ENCODE measurements around the gene ZBTB34.

Gene ZBTB34

DNA sequence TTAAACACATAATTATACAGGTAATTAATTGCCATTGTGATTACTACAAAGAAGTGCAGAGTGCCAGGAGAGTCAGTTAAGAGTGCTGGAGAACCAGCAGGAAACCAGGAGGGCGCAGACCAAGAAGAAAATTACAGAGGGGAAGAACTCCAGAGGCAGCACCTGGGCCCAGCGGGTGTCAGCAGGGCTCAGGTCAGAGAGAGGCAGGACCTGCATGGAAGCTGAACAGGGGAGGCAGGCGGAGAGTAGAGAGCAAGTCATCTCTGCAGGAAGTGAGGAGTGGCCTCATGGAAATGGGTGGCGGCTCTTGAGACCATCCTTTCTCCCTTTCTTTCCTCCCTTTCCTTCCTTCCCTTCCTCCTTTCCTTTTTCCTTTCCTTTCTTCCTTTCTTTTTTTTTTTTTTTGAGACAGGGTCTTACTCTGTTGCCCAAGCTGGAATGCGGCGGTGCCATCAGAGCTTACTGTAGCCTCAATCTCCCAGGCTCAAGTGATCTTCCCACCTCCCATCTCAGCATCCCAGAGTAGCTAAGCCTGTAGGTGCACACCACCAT, 4.0 kb upstream of the ZBTB34 start:
- no peak overlapping the region for H3K27ac ChIP-seq (ENCODE audit: low read depth in 2 of 2, low read length in 2 of 2)
- peaks cover 5 to 7% of the 10 kb centered on the region in 2 donors for H3K4me1 ChIP-seq (ENCODE audit: control insufficient read depth in 2 of 2, insufficient read depth in 2 of 2, low read length in 2 of 2)
- H3K4me3 ChIP-seq (ENCODE audit: low read length in 2 of 2): no peak overlapping the region
- no peaks in the 10 kb centered on the region for H3K9me3 ChIP-seq (ENCODE audit: control insufficient read depth in 2 of 2, low read length in 2 of 2)
- peaks cover 7% of the 10 kb centered on the region in 2 donors for H3K27me3 ChIP-seq (ENCODE audit: control insufficient read depth in 2 of 2, insufficient read depth in 2 of 2, low read length in 2 of 2)
- no peaks in the 10 kb centered on the region for H3K36me3 ChIP-seq (ENCODE audit: control insufficient read depth in 2 of 2, insufficient read depth in 2 of 2, low read length in 2 of 2)
- no peak overlapping the region for H3K9ac ChIP-seq (ENCODE audit: low read depth in 1 of 2, low read length in 2 of 2)

DNA sequence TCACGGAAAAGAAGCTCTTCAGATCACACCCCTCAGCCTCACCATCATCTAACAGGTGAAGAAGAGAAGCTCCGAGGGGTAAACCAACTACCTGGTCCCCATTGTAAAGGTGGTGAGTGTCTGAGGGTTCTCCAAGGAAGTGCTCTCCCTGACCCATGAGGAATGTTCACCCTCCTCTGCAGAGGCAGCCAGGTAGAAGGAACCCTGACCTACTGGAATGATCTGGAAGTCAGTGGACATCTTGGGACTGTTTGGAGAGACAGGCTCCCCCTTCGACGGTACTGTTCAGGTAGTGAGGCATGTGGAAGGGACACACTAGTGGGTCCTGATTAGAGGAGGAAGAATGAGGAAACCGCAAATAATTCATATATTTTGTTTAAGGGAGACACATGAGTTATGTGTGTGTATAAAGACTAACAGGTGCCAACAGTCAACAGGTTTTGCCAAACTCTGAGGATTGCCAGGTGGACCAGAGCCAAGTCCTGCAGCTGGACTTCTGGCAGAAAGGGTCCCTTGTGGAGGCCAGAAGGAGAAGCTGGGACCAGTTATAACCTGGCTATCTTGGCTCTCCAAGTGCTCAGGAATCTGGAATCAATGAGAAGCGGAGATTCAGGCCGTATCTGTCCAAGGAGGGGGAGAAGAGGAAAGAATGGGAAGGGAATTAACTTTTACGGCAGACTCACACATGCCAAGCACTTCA, 3.0 kb upstream of the ZBTB34 start:
- Histone ChIP-seq H3K27ac (ENCODE audit: low read depth in 2 of 2, low read length in 2 of 2) (no peak overlapping the region), H3K4me3 (ENCODE audit: low read length in 2 of 2) (no peak overlapping the region), H3K36me3 (ENCODE audit: control insufficient read depth in 2 of 2, insufficient read depth in 2 of 2, low read length in 2 of 2) (no peaks in the 10 kb centered on the region), H3K9me3 (ENCODE audit: control insufficient read depth in 2 of 2, low read length in 2 of 2) (no peaks in the 10 kb centered on the region), H3K9ac (ENCODE audit: low read depth in 1 of 2, low read length in 2 of 2) (no peak overlapping the region), H3K27me3 (ENCODE audit: control insufficient read depth in 2 of 2, insufficient read depth in 2 of 2, low read length in 2 of 2) (peaks cover under 1 to 7% of the 10 kb centered on the region in 2 donors), H3K4me1 (ENCODE audit: control insufficient read depth in 2 of 2, insufficient read depth in 2 of 2, low read length in 2 of 2) (peaks cover 13 to 18% of the 10 kb centered on the region in 2 donors)

DNA sequence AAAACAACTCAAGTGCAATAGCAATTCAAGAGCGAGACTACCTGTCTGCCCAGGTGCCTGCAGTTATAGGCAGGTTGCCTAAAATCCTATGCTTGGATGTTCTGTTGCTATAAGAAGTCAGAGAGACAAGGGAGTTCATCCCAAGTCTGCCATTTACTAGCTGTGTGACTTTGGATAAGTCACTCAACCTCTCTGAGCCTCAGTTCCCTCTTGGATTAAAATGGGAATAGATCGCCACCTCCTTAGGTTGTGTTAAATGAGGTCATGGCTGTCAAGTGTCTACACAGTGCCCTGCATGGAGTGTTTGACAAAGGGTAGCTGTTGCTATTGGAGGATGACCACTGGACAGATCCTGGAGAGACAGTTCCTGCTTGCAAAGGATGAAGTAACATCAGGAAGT, 1.3 kb upstream of the ZBTB34 start:
- Histone ChIP-seq H3K4me1 (ENCODE audit: control insufficient read depth in 2 of 2, insufficient read depth in 2 of 2, low read length in 2 of 2) (peaks cover 21 to 23% of the 10 kb centered on the region in 2 donors), H3K4me3 (ENCODE audit: low read length in 2 of 2) (no peak overlapping the region), H3K9ac (ENCODE audit: low read depth in 1 of 2, low read length in 2 of 2) (no peak overlapping the region), H3K27ac (ENCODE audit: low read depth in 2 of 2, low read length in 2 of 2) (no peak overlapping the region), H3K36me3 (ENCODE audit: control insufficient read depth in 2 of 2, insufficient read depth in 2 of 2, low read length in 2 of 2) (peaks cover 4% of the 10 kb centered on the region in 2 donors), H3K27me3 (ENCODE audit: control insufficient read depth in 2 of 2, insufficient read depth in 2 of 2, low read length in 2 of 2) (peaks cover 0 to 3% of the 10 kb centered on the region in 2 donors), H3K9me3 (ENCODE audit: control insufficient read depth in 2 of 2, low read length in 2 of 2) (no peaks in the 10 kb centered on the region)

DNA sequence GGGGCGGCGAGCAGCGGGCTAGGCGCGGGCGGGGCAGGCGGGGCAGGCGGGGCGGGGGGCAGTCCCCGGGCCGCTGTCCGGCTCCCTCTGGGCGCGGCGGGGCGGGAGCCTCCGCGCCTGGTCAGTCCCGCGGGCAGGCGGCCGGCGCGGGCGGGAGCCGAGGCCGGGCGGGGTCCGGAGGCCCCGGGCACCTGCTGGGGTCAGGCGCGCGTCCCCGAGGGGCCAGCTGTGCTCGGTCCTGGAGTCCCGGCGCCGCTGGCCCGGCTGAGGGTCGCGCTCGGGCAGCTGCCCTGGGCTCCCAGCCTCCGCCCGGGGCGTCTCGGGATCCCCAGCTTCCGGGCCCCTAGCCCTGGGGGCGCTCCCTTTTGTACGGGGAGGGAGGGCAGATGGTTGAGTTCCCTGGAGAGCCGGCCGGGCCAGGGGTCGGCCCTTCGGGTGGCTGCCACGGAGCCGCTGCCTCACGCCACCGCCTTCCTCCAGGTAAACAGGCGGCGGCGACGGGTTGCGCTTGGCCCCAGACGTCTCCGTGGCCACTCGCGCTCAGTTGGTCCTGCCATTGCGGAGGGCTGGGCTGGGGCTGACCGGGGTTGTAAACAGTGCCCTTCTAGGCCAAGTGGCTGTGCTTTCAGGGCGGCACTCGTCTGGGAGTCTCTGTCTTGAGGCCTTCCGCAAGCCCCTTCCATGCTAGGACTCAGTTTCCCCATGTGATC, 473 bp downstream of the ZBTB34 start:
- Histone ChIP-seq H3K36me3 (ENCODE audit: control insufficient read depth in 2 of 2, insufficient read depth in 2 of 2, low read length in 2 of 2) (peaks cover 8 to 11% of the 10 kb centered on the region in 2 donors), H3K9ac (ENCODE audit: low read depth in 1 of 2, low read length in 2 of 2) (peak overlapping the region; percentile 83 to 84), H3K4me3 (ENCODE audit: low read length in 2 of 2) (peak overlapping the region; percentile 71 to 88), H3K9me3 (ENCODE audit: control insufficient read depth in 2 of 2, low read length in 2 of 2) (no peaks in the 10 kb centered on the region), H3K4me1 (ENCODE audit: control insufficient read depth in 2 of 2, insufficient read depth in 2 of 2, low read length in 2 of 2) (peaks cover 21 to 23% of the 10 kb centered on the region in 2 donors), H3K27me3 (ENCODE audit: control insufficient read depth in 2 of 2, insufficient read depth in 2 of 2, low read length in 2 of 2) (peaks cover 0 to 3% of the 10 kb centered on the region in 2 donors), H3K27ac (ENCODE audit: low read depth in 2 of 2, low read length in 2 of 2) (peak overlapping the region; percentile 74 to 84)

DNA sequence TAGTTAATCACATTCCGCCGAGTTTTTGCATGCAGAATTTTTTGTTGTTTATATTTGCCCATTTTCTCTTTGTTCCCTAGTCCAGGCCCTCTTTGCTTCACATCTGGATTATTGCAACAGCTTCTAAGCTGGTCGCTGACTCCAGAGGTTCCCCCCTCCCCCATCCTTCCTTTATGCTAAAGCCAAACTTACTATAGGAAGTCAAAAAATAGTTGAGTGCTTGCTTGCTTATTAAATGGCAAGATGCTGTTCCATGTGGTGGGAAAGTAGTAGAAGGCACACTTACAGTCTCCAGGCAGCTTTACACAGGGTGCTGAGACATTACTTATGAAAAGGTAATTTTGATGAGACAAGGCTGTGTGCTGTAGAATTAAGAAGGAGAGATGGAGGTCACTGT, 1.3 kb downstream of the ZBTB34 start:
- Histone ChIP-seq H3K27me3 (ENCODE audit: control insufficient read depth in 2 of 2, insufficient read depth in 2 of 2, low read length in 2 of 2) (peaks cover 0 to 3% of the 10 kb centered on the region in 2 donors), H3K36me3 (ENCODE audit: control insufficient read depth in 2 of 2, insufficient read depth in 2 of 2, low read length in 2 of 2) (peaks cover 8 to 11% of the 10 kb centered on the region in 2 donors), H3K9ac (ENCODE audit: low read depth in 1 of 2, low read length in 2 of 2) (peak overlapping the region; percentile 83 to 84), H3K27ac (ENCODE audit: low read depth in 2 of 2, low read length in 2 of 2) (peak overlapping the region; percentile 34 to 84), H3K4me3 (ENCODE audit: low read length in 2 of 2) (peak overlapping the region; percentile 71 to 88), H3K9me3 (ENCODE audit: control insufficient read depth in 2 of 2, low read length in 2 of 2) (no peaks in the 10 kb centered on the region), H3K4me1 (ENCODE audit: control insufficient read depth in 2 of 2, insufficient read depth in 2 of 2, low read length in 2 of 2) (peaks cover 21 to 23% of the 10 kb centered on the region in 2 donors)

DNA sequence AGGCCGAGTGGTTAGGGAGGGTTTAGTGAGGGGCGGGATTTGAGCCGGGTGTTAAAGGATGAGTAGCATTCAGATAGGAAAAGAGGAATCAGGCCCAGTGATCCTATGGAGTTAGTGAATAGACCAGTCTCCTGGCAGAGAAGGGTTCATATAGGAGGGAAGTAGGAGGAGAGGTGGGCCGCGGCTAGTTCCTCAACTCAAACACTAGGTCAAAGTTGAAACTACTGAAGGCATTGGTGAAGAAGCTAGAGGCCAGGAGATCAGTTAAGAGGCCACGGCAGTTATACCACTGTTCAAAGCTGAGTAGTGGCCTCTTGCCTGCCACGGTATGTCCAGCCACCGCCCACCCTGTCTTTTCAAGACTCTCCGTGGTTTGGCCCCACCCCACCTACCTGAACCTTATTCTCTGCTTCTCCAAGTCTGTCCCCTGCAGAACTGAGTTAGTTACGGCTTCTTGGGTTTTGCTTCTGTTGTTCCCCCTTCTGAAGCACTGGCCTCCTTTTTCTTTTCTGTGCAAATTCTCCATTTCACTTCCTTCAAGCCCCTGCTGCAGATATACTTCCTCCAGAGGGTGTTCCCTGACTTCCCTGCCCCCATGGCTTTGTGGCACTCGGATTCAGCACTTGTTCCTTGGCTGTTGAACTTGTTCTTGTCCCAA, 1.8 kb downstream of the ZBTB34 start:
- Histone ChIP-seq H3K36me3 (ENCODE audit: control insufficient read depth in 2 of 2, insufficient read depth in 2 of 2, low read length in 2 of 2) (peaks cover 8 to 11% of the 10 kb centered on the region in 2 donors), H3K4me1 (ENCODE audit: control insufficient read depth in 2 of 2, insufficient read depth in 2 of 2, low read length in 2 of 2) (peaks cover 21 to 23% of the 10 kb centered on the region in 2 donors), H3K4me3 (ENCODE audit: low read length in 2 of 2) (peak overlapping the region; percentile 31 to 88), H3K27ac (ENCODE audit: low read depth in 2 of 2, low read length in 2 of 2) (peak overlapping the region; percentile 34 to 84), H3K9me3 (ENCODE audit: control insufficient read depth in 2 of 2, low read length in 2 of 2) (no peaks in the 10 kb centered on the region), H3K9ac (ENCODE audit: low read depth in 1 of 2, low read length in 2 of 2) (peak overlapping the region; percentile 49 to 84), H3K27me3 (ENCODE audit: control insufficient read depth in 2 of 2, insufficient read depth in 2 of 2, low read length in 2 of 2) (peaks cover 0 to 3% of the 10 kb centered on the region in 2 donors)

DNA sequence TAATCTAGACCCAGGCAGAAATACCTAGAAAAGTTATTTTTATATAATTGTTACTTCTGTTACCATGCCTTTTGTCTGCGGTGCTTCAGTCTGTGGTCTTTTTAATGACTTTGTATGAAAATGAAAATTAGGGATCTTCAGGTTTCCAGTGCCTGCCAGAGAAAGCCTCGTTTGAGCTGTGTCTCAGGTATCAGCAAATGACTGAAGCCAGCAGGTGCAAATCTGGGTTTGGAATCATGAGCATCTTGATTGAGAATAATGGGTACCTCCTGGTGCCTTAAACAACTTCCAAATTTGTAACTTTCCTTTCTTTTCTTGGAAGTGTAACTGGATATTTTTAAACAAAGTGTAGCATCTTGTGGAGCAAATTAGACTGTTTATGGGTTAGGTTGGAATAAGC, 4.3 kb downstream of the ZBTB34 start:
- H3K27ac ChIP-seq (ENCODE audit: low read depth in 2 of 2, low read length in 2 of 2): no peak overlapping the region
- H3K9ac ChIP-seq (ENCODE audit: low read depth in 1 of 2, low read length in 2 of 2): no peak overlapping the region
- H3K9me3 ChIP-seq (ENCODE audit: control insufficient read depth in 2 of 2, low read length in 2 of 2): no peaks in the 10 kb centered on the region
- no peaks in the 10 kb centered on the region for H3K27me3 ChIP-seq (ENCODE audit: control insufficient read depth in 2 of 2, insufficient read depth in 2 of 2, low read length in 2 of 2)
- H3K36me3 ChIP-seq (ENCODE audit: control insufficient read depth in 2 of 2, insufficient read depth in 2 of 2, low read length in 2 of 2): peaks cover 16 to 20% of the 10 kb centered on the region in 2 donors
- no peak overlapping the region for H3K4me3 ChIP-seq (ENCODE audit: low read length in 2 of 2)
- H3K4me1 ChIP-seq (ENCODE audit: control insufficient read depth in 2 of 2, insufficient read depth in 2 of 2, low read length in 2 of 2): peaks cover 21 to 22% of the 10 kb centered on the region in 2 donors

DNA sequence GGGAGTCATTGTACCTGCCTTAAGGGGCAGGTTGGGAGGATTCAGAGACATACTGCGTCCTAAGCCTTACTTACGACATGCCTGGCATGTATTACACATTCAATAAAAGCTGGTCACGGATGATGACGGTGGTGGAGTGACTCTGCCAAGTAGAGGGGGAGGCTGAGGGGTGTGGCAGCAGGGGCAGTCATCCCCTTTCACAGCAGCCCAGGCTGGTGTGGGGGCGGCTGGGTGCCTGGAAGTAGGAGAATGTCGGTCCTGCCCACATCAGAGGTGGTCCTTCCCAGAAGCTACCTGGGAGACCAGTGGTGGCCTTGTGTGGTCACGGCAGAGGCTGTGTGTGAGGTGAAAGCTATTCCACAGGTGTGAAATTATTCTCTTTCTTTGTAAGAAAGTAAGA, 8.9 kb downstream of the ZBTB34 start:
- Histone ChIP-seq H3K4me1 (ENCODE audit: control insufficient read depth in 2 of 2, insufficient read depth in 2 of 2, low read length in 2 of 2) (no peaks in the 10 kb centered on the region), H3K9me3 (ENCODE audit: control insufficient read depth in 2 of 2, low read length in 2 of 2) (no peaks in the 10 kb centered on the region), H3K27ac (ENCODE audit: low read depth in 2 of 2, low read length in 2 of 2) (no peak overlapping the region), H3K36me3 (ENCODE audit: control insufficient read depth in 2 of 2, insufficient read depth in 2 of 2, low read length in 2 of 2) (peaks cover 10 to 15% of the 10 kb centered on the region in 2 donors), H3K9ac (ENCODE audit: low read depth in 1 of 2, low read length in 2 of 2) (no peak overlapping the region), H3K27me3 (ENCODE audit: control insufficient read depth in 2 of 2, insufficient read depth in 2 of 2, low read length in 2 of 2) (no peaks in the 10 kb centered on the region), H3K4me3 (ENCODE audit: low read length in 2 of 2) (no peak overlapping the region)

DNA sequence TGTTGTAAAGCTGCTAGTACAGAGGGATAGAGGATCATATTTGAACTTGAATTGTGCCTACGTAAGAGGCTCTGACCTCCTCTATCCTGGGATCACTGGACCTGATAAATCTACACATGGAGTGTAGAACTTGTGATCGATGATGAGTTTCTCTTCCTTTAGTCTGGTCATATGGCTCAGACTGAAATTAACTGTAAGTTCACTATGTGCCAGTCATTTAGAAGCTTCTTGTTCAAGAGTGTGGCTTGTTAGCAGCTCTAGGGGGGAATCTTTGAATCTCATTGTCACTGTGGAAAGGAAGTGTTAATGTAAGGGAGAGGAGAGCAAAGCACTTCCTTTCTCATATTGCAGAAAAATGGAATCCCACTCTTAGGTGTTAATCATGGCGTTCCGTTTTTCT, 12.1 kb downstream of the ZBTB34 start:
- no peak overlapping the region for H3K4me3 ChIP-seq (ENCODE audit: low read length in 2 of 2)
- H3K27ac ChIP-seq (ENCODE audit: low read depth in 2 of 2, low read length in 2 of 2): no peak overlapping the region
- no peaks in the 10 kb centered on the region for H3K4me1 ChIP-seq (ENCODE audit: control insufficient read depth in 2 of 2, insufficient read depth in 2 of 2, low read length in 2 of 2)
- H3K27me3 ChIP-seq (ENCODE audit: control insufficient read depth in 2 of 2, insufficient read depth in 2 of 2, low read length in 2 of 2): no peaks in the 10 kb centered on the region
- H3K9me3 ChIP-seq (ENCODE audit: control insufficient read depth in 2 of 2, low read length in 2 of 2): no peaks in the 10 kb centered on the region
- H3K9ac ChIP-seq (ENCODE audit: low read depth in 1 of 2, low read length in 2 of 2): no peak overlapping the region
- H3K36me3 ChIP-seq (ENCODE audit: control insufficient read depth in 2 of 2, insufficient read depth in 2 of 2, low read length in 2 of 2): peaks cover 8 to 9% of the 10 kb centered on the region in 2 donors

Data from mucosa of rectum (tissue), 2 donors.